HG02759 (cell line): ENCODE data around the gene C10orf120.

Experiments
- ATAC-seq: cut with Tn5 transposase; IDR thresholded peaks from one replicate; pipeline ENCODE4 v1.9.1; 2021; ENCODE audit warnings: mild to moderate bottlenecking, moderate library complexity; ENCODE audit not compliant: unreplicated experiment

C10orf120 gene

GRCh38 chr10:122699796-122700455, at the start of gene C10orf120:
TSS of gene C10orf120 (minus strand) at chr10:122699846. CDS start at chr10:122699790, 56 bp downstream.
- ATAC-seq, result no peak

GRCh38 chr10:122748496-122748895, 48.9 kb upstream of the C10orf120 start:
- no peak for ATAC-seq

DNA sequence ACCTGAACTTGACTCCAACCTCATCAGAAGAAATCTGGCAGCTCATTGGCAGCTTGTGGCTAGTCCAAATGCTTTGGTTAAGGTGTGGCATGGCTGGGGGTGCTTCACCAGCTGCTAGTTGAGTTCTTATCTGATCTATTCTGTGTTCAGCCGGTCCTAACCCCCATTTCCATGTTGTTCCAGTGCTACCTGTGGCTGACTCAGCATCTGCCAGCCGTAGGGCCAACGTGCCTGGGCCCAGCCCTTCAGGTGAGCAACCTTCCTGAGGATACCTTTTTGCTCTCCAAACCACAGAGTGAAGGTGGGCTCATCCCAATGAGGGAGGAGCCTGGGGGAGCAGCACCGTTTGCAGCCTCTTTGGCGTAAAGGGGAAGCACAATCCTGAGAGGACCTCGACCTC, 46.8 kb upstream of the C10orf120 start:
- no peak for ATAC-seq

GRCh38 chr10:122744257-122744656, 44.6 kb upstream of the C10orf120 start:
- ATAC-seq, result no peak

GRCh38 chr10:122740640-122741039, 41.0 kb upstream of the C10orf120 start:
- ATAC-seq, result no peak

DNA sequence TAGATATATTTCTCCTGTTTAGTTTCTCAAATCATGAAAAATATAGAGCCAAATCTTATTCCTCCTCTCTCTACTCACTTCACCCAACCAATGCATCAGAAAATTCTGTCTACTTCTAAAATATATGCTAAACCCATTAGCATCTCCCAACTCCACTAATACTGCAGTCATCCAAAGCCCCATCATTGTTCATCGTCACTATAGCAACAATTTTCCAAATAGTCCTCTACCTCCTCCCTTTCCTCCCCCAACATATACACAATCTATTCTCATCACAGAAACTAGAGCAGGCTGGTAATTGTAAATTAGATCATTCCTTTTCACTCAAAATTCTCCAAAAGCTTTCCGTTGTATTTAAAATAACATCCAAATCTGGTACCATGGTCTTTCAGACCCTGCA, 38.4 kb upstream of the C10orf120 start:
- no peak for ATAC-seq

GRCh38 chr10:122733931-122734665, 34.5 kb upstream of the C10orf120 start:
- ATAC-seq, result no peak

DNA sequence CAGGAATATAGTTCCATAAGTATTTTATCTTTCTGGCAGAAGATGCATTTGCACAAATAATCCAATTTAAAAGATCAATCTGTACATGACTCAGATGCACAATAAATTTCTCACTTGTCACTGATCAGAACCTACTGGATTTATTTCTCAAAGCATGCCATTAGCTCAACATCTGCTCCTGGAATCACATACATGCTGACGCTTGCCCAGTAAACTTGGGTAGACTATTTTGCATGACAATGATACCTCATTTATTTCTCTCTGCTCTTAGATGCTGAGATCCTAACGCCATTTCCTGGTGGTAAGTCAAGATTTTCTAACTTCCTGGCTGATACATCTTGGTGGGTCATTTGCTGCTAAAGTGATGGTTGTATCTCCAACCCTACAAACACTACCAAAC, 33.8 kb upstream of the C10orf120 start:
- ATAC-seq, result no peak

GRCh38 chr10:122730238-122730637, 30.6 kb upstream of the C10orf120 start:
- ATAC-seq, result no peak

GRCh38 chr10:122729126-122729525, 29.5 kb upstream of the C10orf120 start:
- ATAC-seq, result no peak

GRCh38 chr10:122727426-122727825, 27.8 kb upstream of the C10orf120 start:
- ATAC-seq, result no peak

- ATAC-seq, result no peak
These were observed 26.1 kb upstream of the C10orf120 start for GRCh38 chr10:122725768-122726167.

GRCh38 chr10:122725006-122725405, 25.4 kb upstream of the C10orf120 start:
- no peak for ATAC-seq

- no peak for ATAC-seq
These were observed 21.5 kb upstream of the C10orf120 start for GRCh38 chr10:122721111-122721510.

DNA sequence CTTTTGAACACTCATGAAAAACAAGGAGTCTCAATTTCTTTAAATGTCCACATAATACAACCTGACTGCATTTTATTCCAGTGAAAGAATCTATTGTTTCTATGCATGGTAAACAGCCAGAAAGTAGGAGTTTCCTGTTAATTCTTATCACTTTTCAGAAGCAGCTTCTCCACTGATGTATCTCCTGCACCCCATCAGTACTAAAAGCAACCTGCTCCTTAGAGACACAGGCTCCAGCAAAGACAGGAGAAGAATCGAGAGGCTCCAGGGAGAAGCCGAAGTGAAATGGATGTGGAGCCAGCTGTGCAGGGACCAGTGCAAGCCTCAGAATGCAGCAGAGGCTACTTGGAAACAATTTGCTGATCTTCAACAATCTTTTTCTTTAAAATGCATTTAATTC, 16.4 kb upstream of the C10orf120 start:
- no peak for ATAC-seq

GRCh38 chr10:122715576-122715975, 15.9 kb upstream of the C10orf120 start:
- no peak for ATAC-seq

GRCh38 chr10:122713091-122713885, 13.6 kb upstream of the C10orf120 start:
- no peak for ATAC-seq

- ATAC-seq, result no peak
These were observed 10.9 kb upstream of the C10orf120 start for GRCh38 chr10:122710576-122710975.

GRCh38 chr10:122709971-122710370, 10.3 kb upstream of the C10orf120 start:
- ATAC-seq, result no peak

- ATAC-seq, result no peak
These were observed 7.9 kb upstream of the C10orf120 start for GRCh38 chr10:122707535-122707934.

DNA sequence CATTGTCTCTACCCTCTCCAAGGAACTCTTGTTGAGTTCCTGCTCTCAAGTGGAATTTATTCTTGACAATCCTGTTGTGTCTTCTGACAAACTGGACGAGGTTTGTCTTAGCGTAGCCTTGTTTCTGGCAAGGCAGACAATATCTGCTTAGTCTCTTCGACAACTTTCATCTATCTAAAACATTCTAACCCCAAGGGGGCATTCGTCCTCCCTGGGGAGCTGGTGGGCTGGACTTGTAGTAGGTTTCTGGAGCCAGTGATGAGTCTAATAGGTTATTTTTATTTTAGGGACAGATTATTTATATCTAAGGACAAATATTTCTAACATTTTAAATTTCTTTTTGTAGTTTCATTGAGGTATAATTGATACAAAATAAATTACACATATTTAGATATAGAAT, 7.3 kb upstream of the C10orf120 start:
- no peak for ATAC-seq

DNA sequence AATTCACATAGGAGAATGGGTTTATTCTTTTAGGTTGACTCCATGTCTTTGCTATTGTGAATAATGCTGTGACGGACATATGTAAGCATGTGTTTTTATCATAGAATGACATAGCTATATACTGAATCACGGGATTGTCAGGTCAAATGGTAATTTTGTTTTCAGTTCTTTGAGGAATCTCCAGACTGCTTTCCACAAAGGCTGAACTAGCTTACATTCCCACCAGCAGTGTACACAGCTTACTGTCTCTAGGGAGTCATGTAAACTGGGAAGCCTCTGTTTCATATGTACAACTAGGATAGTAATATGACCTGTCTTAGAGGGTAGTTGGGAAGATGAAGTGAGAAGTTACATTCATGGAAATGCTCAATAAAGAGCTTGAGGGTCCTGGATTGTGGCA, 6.8 kb upstream of the C10orf120 start:
- no peak for ATAC-seq
